Measurements from ENCODE around the gene OGDHL. TPM values are rescaled to one million over a fixed set of nuclear protein-coding genes. Genes with fewer than 3 reads are reported as not detected.

Gene OGDHL
- total and polyA plus RNA-seq, 2 donors (not counting 3 experiments of a cell fraction or from before 2014, with no cell fraction given) = 0.43 to 1.0 TPM

DNA sequence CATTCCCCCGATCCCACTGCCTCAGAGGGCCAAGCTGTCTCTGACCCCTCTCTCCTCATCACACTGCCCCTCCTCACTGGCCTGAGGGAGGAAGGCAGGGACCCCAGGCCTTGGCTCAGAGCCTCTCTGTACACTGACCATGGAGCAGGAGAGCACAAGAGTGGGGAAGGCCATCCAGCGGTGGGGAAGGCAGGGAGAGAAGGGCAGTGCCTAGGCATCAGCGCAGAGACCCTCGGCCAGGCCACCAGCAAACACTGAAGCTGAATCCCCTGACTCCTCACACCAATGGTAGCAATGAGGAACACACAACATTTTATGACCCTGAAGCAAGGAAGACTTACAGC, 14.8 kb downstream of the OGDHL start:
- Histone ChIP-seq H3K4me2 (ENCODE audit: insufficient read depth, low read length) (no peak overlapping the region), H3K4me3 (replicated peaks in 1 of 3; ENCODE audit: insufficient read depth in 1 of 3, low read depth in 1 of 3, low read length in 3 of 3) (no peak overlapping the region), H3K9me1 (replicated peaks; ENCODE audit: control insufficient read depth, extremely low read depth, insufficient read depth, low read length) (no peaks in the 10 kb centered on the region), H3K4me1 (ENCODE audit: control insufficient read depth, extremely low read depth, insufficient read depth, low read length) (no peaks in the 10 kb centered on the region), H3K79me2 (ENCODE audit: control insufficient read depth, insufficient read depth, low read length) (no peaks in the 10 kb centered on the region), H3K27me3 (ENCODE audit: control insufficient read depth in 2 of 2, insufficient read depth in 2 of 2, low read length in 2 of 2) (no peaks in the 10 kb centered on the region), H4K20me1 (replicated peaks; ENCODE audit: control insufficient read depth, extremely low read depth, insufficient read depth, low read length) (no peaks in the 10 kb centered on the region), H3K27ac (ENCODE audit: insufficient read depth, low read depth, low read length) (no peak overlapping the region), H3K9ac (replicated peaks; ENCODE audit: extremely low read depth, insufficient read depth, low read length) (no peak overlapping the region), H2AFZ (ENCODE audit: low read depth, low read length) (no peak overlapping the region), H3K36me3 (ENCODE audit: control insufficient read depth in 2 of 2, extremely low read depth in 1 of 2, insufficient read depth in 2 of 2, low read length in 2 of 2) (no peaks in the 10 kb centered on the region), H3K9me3 (replicated peaks; ENCODE audit: control insufficient read depth, insufficient read depth, low read length) (no peaks in the 10 kb centered on the region)
- no peak for FAIRE-seq
- intact Hi-C loops (cut with micrococcal nuclease) = no loop called here
- dilution Hi-C loops (cut with MboI; ENCODE audit: extremely low pct_ligation_motif_present, low sequenced_read_pairs) = no loop called here
- CTCF ChIA-PET = no interaction called here
- no TSS peak for BruUV-seq (replicated peaks)
- DNase-seq (ENCODE audit: low read depth, low spot score) = no peak
- POLR2A ChIA-PET = no interaction called here
- TF ChIP-seq MYC (IDR thresholded peaks at IDR 0.05; ENCODE audit: low read depth, low read length) (no peak), JUN (IDR thresholded peaks at IDR 0.05; ENCODE audit: borderline replicate concordance, insufficient read depth, insufficient read length, low read depth) (no peak), POLR2AphosphoS5 (IDR thresholded peaks at IDR 0.05; ENCODE audit: insufficient read depth, low read depth, low read length) (no peak), POLR2A (IDR thresholded peaks at IDR 0.05; ENCODE audit: low read depth, low read length) (no peak)

GRCh38 chr10:49746626-49747302, 15.4 kb downstream of the OGDHL start:
- DNase-seq (ENCODE audit: low read depth, low spot score) (no peak), FAIRE-seq (no peak)
- no peaks in the 10 kb centered on the region for H3K4me1 ChIP-seq (ENCODE audit: control insufficient read depth, extremely low read depth, insufficient read depth, low read length)
- no peak overlapping the region for H3K27ac ChIP-seq (ENCODE audit: insufficient read depth, low read depth, low read length)
- dilution Hi-C loops (cut with MboI; ENCODE audit: extremely low pct_ligation_motif_present, low sequenced_read_pairs) (no loop called here), intact Hi-C loops (cut with micrococcal nuclease) (no loop called here)
- H3K9ac ChIP-seq (replicated peaks; ENCODE audit: extremely low read depth, insufficient read depth, low read length) = no peak overlapping the region
- BruUV-seq (replicated peaks) = no TSS peak
- H3K9me3 ChIP-seq (replicated peaks; ENCODE audit: control insufficient read depth, insufficient read depth, low read length) = no peaks in the 10 kb centered on the region
- H2AFZ ChIP-seq (ENCODE audit: low read depth, low read length) = no peak overlapping the region
- no peak overlapping the region for H3K4me3 ChIP-seq (replicated peaks in 1 of 3; ENCODE audit: insufficient read depth in 1 of 3, low read depth in 1 of 3, low read length in 3 of 3)
- no peaks in the 10 kb centered on the region for H3K27me3 ChIP-seq (ENCODE audit: control insufficient read depth in 2 of 2, insufficient read depth in 2 of 2, low read length in 2 of 2)
- ChIA-PET CTCF (no interaction called here), POLR2A (no interaction called here)
- TF ChIP-seq MYC (IDR thresholded peaks at IDR 0.05; ENCODE audit: low read depth, low read length) = no peak
- TF ChIP-seq EZH2 (IDR thresholded peaks at IDR 0.05; ENCODE audit: borderline replicate concordance, low read depth, low read length, severe bottlenecking) = no peak
- TF ChIP-seq CTCF (IDR thresholded peaks at IDR 0.05; ENCODE audit: extremely low read depth in 1 of 2, insufficient read depth in 1 of 2, low read depth in 1 of 2, low read length in 2 of 2) = no peak
- TF ChIP-seq POLR2AphosphoS5 (IDR thresholded peaks at IDR 0.05; ENCODE audit: insufficient read depth, low read depth, low read length) = no peak
- TF ChIP-seq GATA2 (IDR thresholded peaks at IDR 0.05; ENCODE audit: insufficient read depth, insufficient read length, low read depth, low read length) = no peak
- TF ChIP-seq JUN (IDR thresholded peaks at IDR 0.05; ENCODE audit: borderline replicate concordance, insufficient read depth, insufficient read length, low read depth) = no peak
- TF ChIP-seq, protein P1, sequence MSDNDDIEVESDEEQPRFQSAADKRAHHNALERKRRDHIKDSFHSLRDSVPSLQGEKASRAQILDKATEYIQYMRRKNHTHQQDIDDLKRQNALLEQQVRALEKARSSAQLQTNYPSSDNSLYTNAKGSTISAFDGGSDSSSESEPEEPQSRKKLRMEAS (IDR thresholded peaks at IDR 0.05; ENCODE audit: insufficient read depth, insufficient read length) = no peak
- TF ChIP-seq FOS (IDR thresholded peaks at IDR 0.05; ENCODE audit: borderline replicate concordance, insufficient read depth, low read length) = no peak
- no peak for TF ChIP-seq POLR2A (IDR thresholded peaks at IDR 0.05; ENCODE audit: low read depth, low read length)
- H3K79me2 ChIP-seq (ENCODE audit: control insufficient read depth, insufficient read depth, low read length) = no peaks in the 10 kb centered on the region
- no peaks in the 10 kb centered on the region for H3K36me3 ChIP-seq (ENCODE audit: control insufficient read depth in 2 of 2, extremely low read depth in 1 of 2, insufficient read depth in 2 of 2, low read length in 2 of 2)
- H4K20me1 ChIP-seq (replicated peaks; ENCODE audit: control insufficient read depth, extremely low read depth, insufficient read depth, low read length) = no peaks in the 10 kb centered on the region
- H3K9me1 ChIP-seq (replicated peaks; ENCODE audit: control insufficient read depth, extremely low read depth, insufficient read depth, low read length) = no peaks in the 10 kb centered on the region
- no peak overlapping the region for H3K4me2 ChIP-seq (ENCODE audit: insufficient read depth, low read length)
